Measurements from ENCODE around the gene COL6A3.

GRCh38 chr2:237448171-237448570 is 34.2 kb upstream of the COL6A3 start:
- no peak for TF ChIP-seq ZNF362 (tag by site-specific recombination; IDR thresholded peaks at IDR 0.05)
- no peak for TF ChIP-seq ATF2 (tag by site-specific recombination; IDR thresholded peaks at IDR 0.05; ENCODE audit: low read depth)
- TF ChIP-seq CTCF (tag by site-specific recombination; IDR thresholded peaks at IDR 0.05): no peak
- no peak for TF ChIP-seq PBX3 (CRISPR knock-in tag; IDR thresholded peaks at IDR 0.05)
- TF ChIP-seq YY1 (tag by site-specific recombination; IDR thresholded peaks at IDR 0.05): no peak
- no peak for TF ChIP-seq ZNF785 (tag by site-specific recombination; IDR thresholded peaks at IDR 0.05)
- TF ChIP-seq ZNF670 (tag by site-specific recombination; IDR thresholded peaks at IDR 0.05; ENCODE audit: low read depth): no peak
- TF ChIP-seq ZNF530 (tag by site-specific recombination; IDR thresholded peaks at IDR 0.05; ENCODE audit: low read depth): no peak
